Stimulated activated CD4-positive, alpha-beta T cell treated with anti-CD3 and anti-CD28 coated beads, TNF-alpha, amount 100 ng/mL, for 24 hours (primary cell): ENCODE data around the gene VMAC.
"Not testable (repeated sequence)": the region's sequence is repeated elsewhere in the genome, so short reads cannot be mapped to it uniquely, and the experiment has no call there.

Source experiments
- DNase-seq, 3 experiments: peaks; one replicate each; pipeline ENCODE4 v3.0.0-alpha.2; 2020; ENCODE audit warnings: low read depth in 3 of 3

VMAC gene, protein sequence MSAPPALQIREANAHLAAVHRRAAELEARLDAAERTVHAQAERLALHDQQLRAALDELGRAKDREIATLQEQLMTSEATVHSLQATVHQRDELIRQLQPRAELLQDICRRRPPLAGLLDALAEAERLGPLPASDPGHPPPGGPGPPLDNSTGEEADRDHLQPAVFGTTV

DNA sequence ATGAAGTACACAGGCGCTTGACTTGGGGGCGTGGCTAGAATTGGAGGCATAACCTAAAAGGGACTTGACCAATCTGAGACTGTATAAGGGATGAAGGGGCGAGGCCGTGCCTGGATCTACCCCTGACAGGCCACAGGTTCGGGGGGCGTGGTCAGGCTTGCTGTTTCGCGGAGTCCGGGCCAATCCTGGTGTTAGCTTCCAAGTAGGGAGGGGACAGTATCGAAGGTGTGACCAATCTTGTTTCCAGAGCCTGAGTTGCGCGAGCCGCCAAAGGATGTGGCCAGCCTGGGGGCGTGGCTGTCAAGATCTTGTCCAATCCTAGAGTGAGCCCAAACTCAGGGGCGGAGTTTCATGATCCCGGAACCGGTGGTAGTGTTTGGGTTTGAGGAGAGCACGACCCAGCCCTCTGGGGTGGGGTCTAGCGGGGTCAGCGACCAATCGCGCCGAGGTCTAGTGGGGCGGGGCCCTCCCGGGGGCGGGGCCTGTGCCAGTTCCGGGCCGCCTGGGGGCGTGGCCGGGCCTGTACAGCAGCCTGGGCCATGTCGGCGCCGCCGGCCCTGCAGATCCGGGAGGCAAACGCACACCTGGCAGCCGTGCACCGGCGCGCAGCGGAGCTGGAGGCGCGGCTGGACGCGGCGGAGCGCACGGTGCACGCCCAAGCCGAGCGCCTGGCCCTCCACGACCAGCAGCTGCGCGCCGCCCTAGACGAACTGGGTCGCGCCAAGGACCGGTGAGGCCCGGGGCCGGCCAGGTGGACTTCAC, at the start of gene VMAC:
VMAC (plus strand) TSS at position 521 of the 762 bp plus-strand sequence; CDS start at position 540, 19 bp downstream.
- peak; percentile 99 to 100 (median 100) for DNase-seq

DNA sequence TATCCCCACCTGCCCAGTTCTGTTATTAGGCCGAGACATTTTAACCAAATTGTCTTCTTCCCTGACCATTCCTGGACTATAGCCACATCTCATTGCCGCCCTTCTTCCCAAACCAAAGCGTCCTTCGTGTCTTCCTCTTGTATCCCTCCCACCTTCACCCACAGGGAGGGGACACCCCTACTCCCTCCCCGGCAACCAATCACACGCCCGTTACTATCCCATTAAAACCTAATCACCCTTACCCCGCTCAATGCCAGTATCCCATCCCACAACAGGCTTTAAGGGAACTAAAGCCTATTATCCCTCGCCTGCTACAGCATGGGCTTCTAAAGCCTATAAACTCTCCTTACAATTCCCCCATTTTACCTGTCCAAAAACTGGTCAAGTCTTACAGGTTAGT, 49.5 kb upstream of the VMAC start:
- DNase-seq: not testable (repeated sequence)

DNA sequence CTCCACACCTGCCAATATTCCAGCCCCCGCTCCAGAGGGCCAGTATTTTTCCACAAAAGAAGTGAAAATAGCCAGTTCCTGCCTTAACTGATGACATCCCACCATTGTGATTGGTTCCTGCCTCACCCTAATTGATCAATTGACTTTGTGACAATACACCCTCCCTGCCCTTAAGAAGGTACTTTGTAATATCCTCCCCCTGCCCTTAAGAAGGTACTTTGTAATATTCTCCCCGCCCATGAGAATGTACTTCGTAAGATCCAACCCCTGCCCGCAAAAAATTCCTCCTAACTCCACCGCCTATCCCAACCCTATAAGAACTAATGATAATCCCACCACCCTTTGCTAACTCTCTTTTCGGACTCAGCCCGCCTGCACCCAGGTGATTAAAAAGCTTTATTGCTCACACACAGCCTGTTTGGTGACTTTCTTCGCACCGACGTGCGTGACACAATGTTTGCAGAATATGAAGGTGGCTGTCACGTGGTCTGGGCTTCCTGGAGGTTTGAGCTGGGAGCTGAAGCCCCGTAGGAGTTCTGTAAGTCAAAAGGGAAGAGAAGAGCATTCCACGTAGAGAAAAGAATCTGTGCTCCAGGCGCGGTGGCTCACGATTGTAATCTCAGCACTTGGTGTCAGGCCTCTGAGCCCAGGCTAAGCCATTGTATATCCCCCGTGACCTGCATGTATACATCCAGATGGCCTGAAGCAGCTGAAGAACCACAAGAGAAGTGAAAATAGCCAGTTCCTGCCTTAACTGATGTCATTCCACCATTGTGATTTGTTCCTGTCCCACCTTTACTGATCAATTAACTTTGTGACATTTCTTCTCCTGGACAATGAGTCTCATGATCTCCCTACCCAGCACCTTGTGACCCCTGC, 47.2 kb upstream of the VMAC start:
- DNase-seq: no peak

DNA sequence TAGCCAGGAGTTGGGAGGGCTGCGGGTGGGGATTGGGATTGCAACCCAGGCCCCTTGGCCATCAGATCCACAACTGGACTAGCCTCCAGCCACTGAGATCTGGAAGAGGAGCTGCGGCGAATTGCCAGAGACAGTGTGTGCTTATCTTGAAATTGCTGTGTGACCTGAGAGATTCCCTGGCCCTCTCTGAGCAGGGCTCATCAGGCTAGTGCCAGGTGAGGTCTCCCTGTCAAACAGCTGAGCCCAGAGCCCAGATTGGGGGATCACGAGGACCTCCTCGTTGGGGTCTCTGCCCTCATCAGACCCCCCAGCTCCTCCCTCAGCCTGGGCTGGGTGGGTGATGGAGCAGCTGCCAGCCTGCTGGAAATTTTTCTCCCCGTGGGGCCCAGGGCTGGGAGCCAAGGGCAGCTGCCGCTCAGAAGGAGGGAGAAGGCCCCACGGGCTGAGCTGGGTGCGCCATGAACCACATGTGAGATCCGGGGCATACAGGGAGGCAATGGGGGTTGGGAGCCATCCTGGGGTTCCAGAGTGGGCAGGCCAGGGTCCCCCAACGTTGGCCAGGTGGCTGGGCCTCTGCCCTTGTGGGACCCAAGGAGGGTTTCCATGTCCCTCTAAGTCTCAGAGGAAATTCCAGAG, 41.5 kb upstream of the VMAC start:
- no peak for DNase-seq

DNA sequence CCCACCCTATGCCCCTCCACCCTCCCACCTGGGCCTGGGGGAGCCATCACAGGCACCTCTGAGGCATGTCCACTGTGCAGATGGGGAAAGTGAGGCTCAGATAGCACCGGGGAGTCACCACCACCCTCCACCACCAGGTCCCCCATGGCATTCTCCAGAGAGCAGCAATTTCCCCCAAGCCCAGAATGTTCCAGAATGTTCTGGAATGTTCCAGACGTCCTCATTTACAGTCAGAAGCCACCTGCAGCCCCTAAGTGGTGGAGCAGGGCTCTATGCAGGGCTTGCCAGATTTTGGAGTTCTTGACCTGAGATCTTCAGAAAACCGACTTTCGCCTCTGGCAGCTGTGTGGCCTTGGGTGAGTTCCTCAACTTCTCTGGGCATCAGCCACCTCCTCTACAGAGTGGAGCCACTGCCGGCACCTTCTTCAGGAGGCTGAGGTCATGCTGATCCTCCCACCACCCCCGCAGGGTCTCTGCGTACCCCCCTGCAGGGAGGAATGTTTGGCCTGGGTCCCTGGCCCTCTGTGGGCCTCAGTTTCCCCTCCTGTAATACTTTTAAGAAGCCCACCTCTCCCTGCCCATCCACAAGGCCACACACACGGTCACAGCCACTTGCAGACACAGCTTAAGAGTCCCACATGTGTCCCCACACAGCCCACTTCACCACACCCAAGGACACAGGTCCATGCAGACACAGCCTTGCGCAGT, 40.5 kb upstream of the VMAC start:
- no peak for DNase-seq

DNA sequence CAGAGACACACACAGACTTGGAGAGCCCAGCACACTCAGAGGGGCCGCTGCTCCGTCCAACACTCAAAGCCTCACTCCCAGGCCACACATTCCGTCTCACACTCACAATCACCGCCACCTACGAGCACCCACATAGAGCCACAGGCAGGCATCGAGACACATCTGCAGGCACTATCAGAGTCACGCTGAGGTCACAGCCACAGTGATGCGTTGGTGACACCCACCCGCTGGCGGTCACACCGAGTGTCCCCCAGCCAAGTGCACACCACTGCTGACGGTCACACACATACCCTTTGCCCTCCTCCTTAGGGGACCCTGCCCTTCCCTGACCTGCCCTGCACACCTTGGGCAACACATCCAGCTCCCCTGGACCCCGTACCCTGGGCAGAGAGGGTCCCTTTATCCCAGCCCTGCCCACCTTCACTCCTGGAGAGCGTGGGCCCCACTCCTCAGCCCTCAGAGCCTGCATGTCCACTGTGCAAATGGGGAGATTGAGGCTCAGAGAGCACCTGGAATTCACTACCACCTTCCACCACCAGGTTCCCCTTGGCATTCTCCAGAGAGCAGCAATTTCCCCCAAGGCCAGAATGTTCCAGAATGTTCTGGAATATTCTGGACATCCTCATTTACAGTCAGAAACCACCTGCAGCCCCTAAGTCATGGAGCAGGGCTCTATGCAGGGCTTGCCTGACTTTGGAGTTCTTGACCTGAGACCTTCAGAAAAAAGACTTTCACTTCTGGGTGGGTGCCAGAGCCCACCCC, 39.8 kb upstream of the VMAC start:
- DNase-seq: no peak

DNA sequence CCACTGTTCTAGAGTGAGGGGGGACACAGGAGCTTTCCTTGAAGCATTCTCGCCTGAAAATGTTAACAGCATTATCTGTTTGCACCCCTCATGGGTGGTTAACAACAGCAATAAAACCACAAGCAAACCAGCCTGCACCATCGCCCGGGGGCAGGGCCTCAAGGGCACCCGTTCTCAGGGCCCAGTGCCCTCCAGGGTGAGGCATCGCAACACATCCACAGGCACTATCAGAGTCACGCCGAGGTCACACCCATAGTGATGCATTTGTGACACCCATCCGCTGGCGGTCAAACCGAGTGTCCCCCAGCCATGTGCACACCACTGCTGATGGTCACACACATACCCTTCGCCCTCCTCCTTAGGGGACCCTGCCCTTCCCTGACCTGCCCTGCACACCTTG, 38.9 kb upstream of the VMAC start:
- DNase-seq: no peak

DNA sequence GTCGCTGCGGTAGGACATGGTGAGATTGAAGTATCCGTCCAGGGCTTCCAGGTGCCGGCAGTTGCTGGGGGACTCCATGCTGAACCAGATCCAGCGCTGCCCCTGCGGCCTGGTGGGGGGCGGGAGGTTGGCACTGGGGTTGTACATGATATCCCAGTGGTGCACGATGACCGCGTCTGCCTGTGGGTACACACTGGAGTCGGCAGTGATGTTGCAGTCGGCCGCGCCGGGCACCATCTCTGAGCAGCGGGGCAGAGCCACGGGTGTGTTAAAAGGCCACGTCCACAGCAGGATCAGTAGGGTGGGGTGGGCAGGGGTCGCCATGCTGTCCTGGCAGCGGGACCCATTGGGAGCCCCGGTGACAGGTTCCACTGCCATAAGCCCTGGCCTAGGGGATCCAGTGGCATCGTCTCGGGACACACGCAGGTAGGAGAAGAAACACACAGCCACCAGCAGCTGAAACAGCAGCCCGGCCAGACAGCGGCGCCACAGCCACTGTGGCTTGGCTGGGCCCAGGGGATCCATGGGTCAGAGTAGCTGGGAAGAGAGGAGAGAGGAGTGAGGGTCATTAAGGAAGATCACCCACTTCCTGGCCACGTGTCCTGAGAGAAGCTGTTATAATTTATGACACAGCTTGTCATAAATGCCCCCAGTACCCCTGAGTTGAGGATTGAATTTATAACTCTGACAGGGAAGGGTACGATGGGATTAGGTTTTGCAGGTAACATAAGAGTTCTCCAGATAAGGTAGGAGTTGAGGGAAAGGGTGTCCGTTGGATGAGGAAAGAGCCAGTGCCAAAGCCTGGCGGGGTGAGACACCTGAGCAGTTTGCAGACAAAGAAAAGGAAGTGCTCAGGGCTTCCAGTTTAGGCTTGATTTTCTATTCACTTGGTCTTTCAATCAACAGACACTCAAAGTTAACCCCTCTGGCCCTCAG, 37.2 kb upstream of the VMAC start:
- no peak for DNase-seq

DNA sequence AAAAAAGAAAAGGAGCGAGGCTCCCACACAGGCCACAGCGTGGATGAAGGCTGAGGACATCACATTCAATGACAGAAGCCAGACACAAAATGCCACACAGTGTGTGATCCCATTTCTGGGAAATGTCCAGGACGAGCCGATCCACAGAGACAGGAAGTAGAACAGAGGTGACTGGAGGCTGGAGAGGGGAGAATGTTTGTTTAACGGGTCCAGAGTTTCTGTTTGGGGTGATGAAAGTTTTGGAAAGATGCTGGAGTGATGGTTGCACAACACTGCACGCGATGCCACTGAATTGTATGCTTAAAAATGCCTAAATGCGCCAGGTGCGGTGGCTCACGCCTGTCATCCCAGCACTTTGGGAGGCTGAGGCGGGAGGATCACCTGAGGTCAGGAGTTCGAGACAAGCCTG, 33.7 kb upstream of the VMAC start:
- no peak for DNase-seq

DNA sequence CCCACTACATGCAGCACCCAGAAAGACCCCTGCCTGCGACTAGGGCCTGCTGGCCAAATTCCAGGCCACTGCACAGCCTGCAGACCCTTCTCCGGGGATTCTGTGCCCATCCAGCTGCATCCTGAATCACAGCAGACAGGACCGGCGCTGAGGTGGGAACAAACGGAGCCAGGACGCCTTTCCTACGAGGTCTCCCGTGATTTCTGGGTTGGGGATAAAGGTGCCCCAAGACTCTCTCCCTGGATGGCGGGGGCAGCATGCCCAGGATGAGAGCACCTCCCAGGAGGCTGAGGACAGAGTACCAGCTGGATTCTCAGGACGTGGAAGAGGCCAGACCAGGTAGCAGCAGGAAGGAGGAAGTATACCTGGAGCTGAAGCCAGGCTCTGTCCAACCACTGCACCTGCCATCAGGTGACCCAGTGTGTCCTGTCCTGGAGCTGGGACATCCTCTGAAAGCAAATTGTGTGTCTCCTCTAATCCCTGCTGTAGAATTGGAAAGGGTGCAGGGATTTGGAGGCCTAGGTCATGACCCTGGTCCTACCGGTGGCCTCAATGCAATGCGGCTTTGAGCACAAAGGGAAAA, 31.0 kb upstream of the VMAC start:
- DNase-seq: no peak

DNA sequence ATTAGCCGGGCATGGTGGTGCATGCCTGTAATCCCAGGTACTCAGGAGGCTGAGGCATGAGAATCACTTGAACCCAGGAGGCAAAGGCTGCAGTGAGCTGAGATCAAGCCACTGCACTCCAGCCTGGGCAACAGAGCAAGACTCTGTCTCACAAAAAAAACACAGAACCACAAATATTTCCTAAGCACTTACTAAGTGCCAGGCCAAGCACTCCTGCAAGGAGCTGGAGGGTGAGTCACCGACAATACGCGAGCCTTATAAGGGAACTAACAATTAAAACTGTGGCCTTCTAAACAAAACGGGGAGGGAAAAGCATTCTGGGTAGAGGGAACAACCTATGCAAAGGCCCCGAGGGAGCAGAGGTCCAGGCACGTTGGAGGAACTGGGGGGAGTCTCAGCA, 30.2 kb upstream of the VMAC start:
- not testable (repeated sequence) for DNase-seq

DNA sequence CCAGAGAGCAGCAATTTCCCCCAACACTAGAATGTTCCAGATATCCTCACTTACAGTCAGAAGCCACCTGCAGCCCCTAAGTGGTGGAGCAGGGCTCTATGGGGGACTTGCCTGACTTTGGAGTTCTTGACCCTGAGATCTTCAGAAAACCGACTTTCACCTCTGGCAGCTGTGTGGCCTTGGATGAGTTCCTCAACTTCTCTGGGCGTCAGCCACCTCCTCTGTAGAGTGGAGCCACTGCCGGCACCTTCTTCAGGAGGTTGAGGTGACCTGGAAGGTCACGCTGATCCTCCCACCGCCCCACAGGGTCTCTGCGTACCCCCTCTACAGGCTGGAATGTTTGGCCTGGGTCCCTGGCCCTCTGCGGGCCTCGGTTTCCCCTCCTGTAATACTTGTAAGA, 27.2 kb upstream of the VMAC start:
- no peak for DNase-seq

DNA sequence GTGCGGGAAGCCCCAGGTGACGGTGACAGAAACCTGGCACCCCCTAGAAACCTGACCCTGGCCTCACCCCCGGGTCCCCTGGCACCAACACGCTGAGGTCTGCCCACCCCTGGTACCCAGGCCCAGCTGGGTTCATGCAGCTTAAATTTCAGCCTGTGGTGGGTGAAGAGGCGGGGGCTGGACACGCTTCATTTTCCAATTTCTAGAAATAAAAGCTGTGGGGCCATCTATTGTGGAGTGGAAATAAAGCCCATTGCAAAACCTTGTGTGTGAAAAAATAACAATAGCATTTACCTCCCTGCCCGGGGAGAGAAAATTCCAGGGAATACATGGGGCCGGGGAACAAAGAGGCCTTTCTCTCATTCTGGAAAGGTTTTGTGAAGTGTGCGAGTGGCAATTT, 26.8 kb upstream of the VMAC start:
- DNase-seq: no peak

DNA sequence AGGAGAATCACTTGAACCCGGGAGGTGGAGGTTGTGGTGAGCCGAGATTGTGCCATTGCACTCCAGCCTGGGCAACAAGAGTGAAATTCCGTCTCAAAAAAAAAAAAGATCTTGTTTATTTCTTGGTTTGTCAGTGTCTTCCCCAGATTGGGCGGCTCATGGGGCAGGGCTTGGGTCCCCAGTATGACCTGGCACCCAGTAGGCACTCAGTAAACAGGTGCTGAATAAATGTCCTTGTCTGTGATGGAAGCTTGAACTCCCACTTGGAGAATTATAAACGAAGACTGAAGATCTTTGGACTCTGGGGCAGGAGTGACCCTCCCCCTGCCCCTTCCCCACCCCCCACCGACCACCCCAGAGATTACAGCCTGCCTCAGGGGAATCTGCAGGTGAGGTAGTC, 24.5 kb upstream of the VMAC start:
- no peak for DNase-seq

DNA sequence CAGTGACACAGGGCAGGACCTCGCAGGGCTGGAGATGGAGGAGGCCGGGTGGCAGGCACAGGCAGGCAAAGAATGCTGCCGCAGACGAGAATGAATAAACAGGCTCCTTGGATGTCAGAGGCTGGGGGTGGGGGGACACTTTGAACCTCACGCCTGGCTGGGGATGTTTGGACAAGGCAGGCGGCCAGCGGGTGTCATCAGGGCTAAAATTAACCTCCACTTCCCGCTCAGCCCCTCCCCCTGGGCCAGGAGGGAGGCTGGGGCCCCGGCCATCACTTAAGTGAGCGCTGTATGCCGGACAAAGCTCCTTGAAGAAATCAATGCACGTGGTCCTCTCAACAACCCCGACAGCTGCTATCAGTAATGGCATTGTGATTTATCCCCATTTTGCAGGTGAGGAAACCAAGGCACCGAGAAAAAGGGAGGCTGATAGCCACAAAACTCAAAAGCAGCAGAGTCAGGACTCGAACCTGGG, 24.0 kb upstream of the VMAC start:
- no peak for DNase-seq

DNA sequence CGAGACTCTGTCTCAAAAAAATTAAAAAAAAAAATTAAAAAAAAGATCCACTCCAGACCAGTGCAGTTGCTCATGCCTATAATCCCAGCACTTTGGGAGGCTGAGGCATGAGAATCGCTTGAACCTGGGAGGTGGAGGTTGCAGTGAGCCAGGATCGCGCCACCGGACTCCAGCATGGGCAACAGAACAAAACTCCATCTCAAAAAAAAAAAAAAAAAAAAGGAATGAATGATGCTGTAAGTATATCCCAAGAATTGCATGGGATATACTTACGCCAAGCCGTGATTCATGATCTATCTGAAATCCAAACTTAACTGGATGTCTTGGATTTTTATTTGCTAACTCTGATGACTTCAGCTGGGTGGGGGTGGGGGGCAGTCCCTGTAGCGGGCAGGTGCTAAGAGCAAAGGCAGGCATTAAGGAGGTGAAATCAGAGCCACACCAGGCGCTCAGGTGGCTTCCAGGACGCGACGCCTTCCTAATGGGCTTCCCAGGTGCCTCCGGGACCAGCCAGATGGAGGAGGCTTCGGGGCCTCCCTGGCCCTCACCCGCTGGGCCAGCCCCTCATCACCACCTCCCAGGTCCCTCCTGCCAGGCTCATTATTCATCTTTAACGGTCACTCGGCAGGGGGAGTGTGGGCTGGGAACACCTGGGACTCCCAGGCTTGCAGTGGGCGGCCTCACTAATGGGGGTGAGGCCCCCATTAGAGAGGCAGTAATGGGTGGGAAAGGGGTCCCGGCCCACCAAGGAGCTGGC, 23.0 kb upstream of the VMAC start:
- no peak for DNase-seq

DNA sequence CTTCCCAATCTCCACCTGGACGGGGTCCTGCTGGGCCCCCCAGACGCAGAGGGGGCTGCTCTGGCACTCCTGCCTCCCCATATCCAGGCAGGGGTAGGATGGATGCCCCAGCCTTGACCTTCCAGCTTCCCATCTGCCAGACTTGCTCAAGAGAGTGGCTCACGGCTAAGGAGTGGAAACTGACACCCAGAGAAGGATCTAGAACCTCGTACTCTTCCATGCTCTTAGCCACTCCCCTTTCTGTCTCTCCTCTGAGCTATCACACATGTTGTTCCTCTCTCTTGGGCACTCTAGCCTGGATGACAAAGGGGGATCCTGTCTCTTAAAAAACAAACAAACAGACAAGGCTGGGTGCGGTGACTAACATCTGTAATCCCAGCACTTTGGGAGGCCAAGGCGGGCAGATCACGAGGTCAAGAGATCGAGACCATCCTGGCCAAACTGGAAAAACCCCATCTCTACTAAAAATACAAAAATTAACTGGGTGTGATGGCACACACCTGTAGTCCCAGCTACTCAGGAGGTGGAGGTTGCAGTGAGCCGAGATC, 22.2 kb upstream of the VMAC start:
- DNase-seq: no peak
